A549 (cell line): ENCODE results near the gene SACM1L.

ENCODE experiments used
- BHLHE40 ChIP-seq: IDR thresholded peaks from 2 replicates; pipeline ENCODE4 v1.6.1; 2012; ENCODE audit warnings: low read depth, low read length, inconsistent platforms
- EP300 ChIP-seq, 2 experiments: fragments of >200 bp; sonication (Bioruptor Twin); formaldehyde crosslinking; IDR thresholded peaks; 2 replicates in 1 of 2; 3 replicates in 1 of 2; pipeline ENCODE4 v1.6.1; 2016 to 2017
- ESRRA ChIP-seq: fragments of 150-350 bp; IDR thresholded peaks from 2 replicates; pipeline ENCODE4 v1.6.1; 2014; ENCODE audit warnings: mild to moderate bottlenecking, low read length, borderline replicate concordance
- HDAC2 ChIP-seq: fragments of 200-600 bp; sonication (generic); IDR thresholded peaks from 2 replicates; pipeline ENCODE4 v1.6.1; 2016
- HOXB5 ChIP-seq: fragments of 250-450 bp; sonication (Bioruptor Pico); IDR thresholded peaks from 2 replicates; pipeline ENCODE4 v1.5.0; 2020; ENCODE audit warnings: mild to moderate bottlenecking, moderate library complexity
- KDM5A ChIP-seq: fragments of 200-600 bp; sonication (generic); IDR thresholded peaks from 2 replicates; pipeline ENCODE4 v1.6.1; 2016; ENCODE audit warnings: antibody characterized with exemption, mild to moderate bottlenecking
- MAFK ChIP-seq: fragments of 450-650 bp; IDR thresholded peaks from 2 replicates; pipeline ENCODE4 v1.6.1; 2014; ENCODE audit not compliant: partially characterized antibody
- MAZ ChIP-seq: fragments of 150-350 bp; IDR thresholded peaks from 2 replicates; pipeline ENCODE4 v1.6.1; 2014; ENCODE audit warnings: antibody characterized with exemption, low read depth, low read length, borderline replicate concordance
- POLR2A ChIP-seq: IDR thresholded peaks from 2 replicates; pipeline ENCODE4 v1.6.1; 2012; ENCODE audit warnings: mild to moderate bottlenecking, low read length
- RAD21 ChIP-seq, 2 experiments: fragments of >200 bp in 1 of 2; sonication (Bioruptor Twin) in 1 of 2; formaldehyde crosslinking in 1 of 2; IDR thresholded peaks in 1 of 2; conservative IDR thresholded peaks in 1 of 2; 2 replicates in 1 of 2; 3 replicates in 1 of 2; pipeline ENCODE4 v1.6.1; 2012 to 2018; ENCODE audit warnings: inconsistent platforms in 1 of 2
- TF ChIP-seq, protein P1 (sequence below): fragments of >200 bp; sonication (Bioruptor Twin); formaldehyde crosslinking; IDR thresholded peaks from 3 replicates; pipeline ENCODE4 v1.5.1; 2016
- TF ChIP-seq, protein P2 (sequence below): IDR thresholded peaks from 2 replicates; pipeline ENCODE4 v1.6.1; 2012

DNA sequence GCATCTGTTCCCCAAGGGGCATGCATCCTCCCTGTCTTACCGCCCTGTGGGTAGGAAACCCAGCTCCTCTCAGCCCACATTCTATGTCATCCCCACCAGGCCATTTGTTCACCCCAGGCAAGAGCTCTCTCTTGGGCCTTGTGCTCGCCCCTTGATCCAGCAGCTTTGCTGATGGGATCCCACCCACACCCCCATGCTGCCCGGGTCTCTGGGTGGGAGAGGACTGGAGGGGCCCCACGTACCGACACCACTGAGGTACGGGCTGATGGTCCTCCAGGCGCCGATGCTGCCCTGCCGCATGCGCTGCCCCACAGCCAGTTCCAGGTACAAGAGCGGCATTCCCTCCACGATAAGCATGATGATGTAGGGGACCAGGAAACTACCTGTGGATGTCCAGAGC, 92.6 kb downstream of the SACM1L start:
- TF ChIP-seq, protein P1, sequence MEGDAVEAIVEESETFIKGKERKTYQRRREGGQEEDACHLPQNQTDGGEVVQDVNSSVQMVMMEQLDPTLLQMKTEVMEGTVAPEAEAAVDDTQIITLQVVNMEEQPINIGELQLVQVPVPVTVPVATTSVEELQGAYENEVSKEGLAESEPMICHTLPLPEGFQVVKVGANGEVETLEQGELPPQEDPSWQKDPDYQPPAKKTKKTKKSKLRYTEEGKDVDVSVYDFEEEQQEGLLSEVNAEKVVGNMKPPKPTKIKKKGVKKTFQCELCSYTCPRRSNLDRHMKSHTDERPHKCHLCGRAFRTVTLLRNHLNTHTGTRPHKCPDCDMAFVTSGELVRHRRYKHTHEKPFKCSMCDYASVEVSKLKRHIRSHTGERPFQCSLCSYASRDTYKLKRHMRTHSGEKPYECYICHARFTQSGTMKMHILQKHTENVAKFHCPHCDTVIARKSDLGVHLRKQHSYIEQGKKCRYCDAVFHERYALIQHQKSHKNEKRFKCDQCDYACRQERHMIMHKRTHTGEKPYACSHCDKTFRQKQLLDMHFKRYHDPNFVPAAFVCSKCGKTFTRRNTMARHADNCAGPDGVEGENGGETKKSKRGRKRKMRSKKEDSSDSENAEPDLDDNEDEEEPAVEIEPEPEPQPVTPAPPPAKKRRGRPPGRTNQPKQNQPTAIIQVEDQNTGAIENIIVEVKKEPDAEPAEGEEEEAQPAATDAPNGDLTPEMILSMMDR: no peak
- TF ChIP-seq RAD21 (conservative IDR thresholded peaks at IDR 0.05 in 1 of 2, IDR thresholded peaks at IDR 0.05 in 1 of 2) (no peak), HOXB5 (CRISPR knock-in tag) (no peak), BHLHE40 (no peak), POLR2A (no peak), MAFK (no peak), HDAC2 (no peak), EP300 (IDR thresholded peaks at IDR 0.05) (no peak), KDM5A (no peak), ESRRA (no peak), MAZ (no peak)
- TF ChIP-seq, protein P2, sequence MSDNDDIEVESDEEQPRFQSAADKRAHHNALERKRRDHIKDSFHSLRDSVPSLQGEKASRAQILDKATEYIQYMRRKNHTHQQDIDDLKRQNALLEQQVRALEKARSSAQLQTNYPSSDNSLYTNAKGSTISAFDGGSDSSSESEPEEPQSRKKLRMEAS: no peak
